ENCODE measurements around the gene NIP7.

- TF ChIP-seq CTCF (IDR thresholded peaks at IDR 0.05; ENCODE audit: poor library complexity) (no peak), EZH2 (IDR thresholded peaks at IDR 0.05; ENCODE audit: borderline replicate concordance) (no peak), EZH2phosphoT487 (IDR thresholded peaks at IDR 0.05; ENCODE audit: low read depth, severe bottlenecking, unreplicated experiment) (no peak)
Measured at GRCh38 chr16:69365901-69366300, 26.3 kb downstream of the NIP7 start.
